HepG2 (cell line): ENCODE measurements around the gene GNMT. TPM values are rescaled to one million over a fixed set of nuclear protein-coding genes. Genes with fewer than 3 reads are reported as not detected.

Source experiments
- DR1 ChIP-seq: sonication (generic); formaldehyde crosslinking; IDR thresholded peaks from 2 replicates; pipeline ENCODE4 v1.8.0; 2021; ENCODE audit warnings: mild to moderate bottlenecking, missing genetic modification reagents, inconsistent platforms
- EP300 ChIP-seq, 3 experiments: sonication (generic) in 1 of 3; formaldehyde crosslinking in 1 of 3; IDR thresholded peaks; 2 replicates each; pipeline versions ENCODE4 v1.5.1 to v1.6.1; 2011 to 2020; ENCODE audit warnings: low read depth in 2 of 3, low read length in 2 of 3, borderline replicate concordance in 1 of 3, improper control_type of control experiment in 1 of 3, mild to moderate bottlenecking in 1 of 3, missing genetic modification reagents in 1 of 3, moderate library complexity in 1 of 3
- FOXP4 ChIP-seq: sonication (generic); formaldehyde crosslinking; IDR thresholded peaks from 2 replicates; pipeline ENCODE4 v1.4.0; 2020; ENCODE audit warnings: missing genetic modification reagents
- KIAA2018 ChIP-seq: sonication (generic); formaldehyde crosslinking; IDR thresholded peaks from 2 replicates; pipeline ENCODE4 v1.5.0; 2020; ENCODE audit warnings: mild to moderate bottlenecking, missing genetic modification reagents, borderline replicate concordance
- NFIC ChIP-seq: IDR thresholded peaks from 2 replicates; pipeline ENCODE4 v1.6.1; 2012; ENCODE audit warnings: mild to moderate bottlenecking, low read length, inconsistent platforms
- POLR2G ChIP-seq: fragments of 200-400 bp; formaldehyde crosslinking; IDR thresholded peaks from 2 replicates; pipeline ENCODE4 v1.6.1; 2018; ENCODE audit warnings: mild to moderate bottlenecking, low read depth, low read length, moderate library complexity
- PRPF4 ChIP-seq: fragments of 200-400 bp; formaldehyde crosslinking; IDR thresholded peaks from 2 replicates; pipeline ENCODE4 v1.6.1; 2016; ENCODE audit warnings: low read length, low read depth; ENCODE audit not compliant: poor library complexity, severe bottlenecking
- RNF2 ChIP-seq: fragments of 450-650 bp; conservative IDR thresholded peaks from 2 replicates; pipeline ENCODE4 v1.6.1; 2016; ENCODE audit warnings: low read depth
- SATB2 ChIP-seq: sonication (generic); formaldehyde crosslinking; IDR thresholded peaks from 2 replicates; pipeline ENCODE4 v1.5.0; 2020; ENCODE audit warnings: missing genetic modification reagents
- SP5 ChIP-seq: IDR thresholded peaks from 2 replicates; pipeline ENCODE4 v1.6.1; 2016; ENCODE audit warnings: low read depth, borderline replicate concordance
- TEAD3 ChIP-seq: optimal IDR thresholded peaks from 2 replicates; pipeline ENCODE3; 2016; ENCODE audit warnings: borderline replicate concordance
- WIZ ChIP-seq: sonication (generic); formaldehyde crosslinking; IDR thresholded peaks from 2 replicates; pipeline ENCODE4 v1.5.1; 2020; ENCODE audit warnings: mild to moderate bottlenecking, missing genetic modification reagents
- YEATS2 ChIP-seq: sonication (generic); formaldehyde crosslinking; IDR thresholded peaks from 2 replicates; pipeline ENCODE4 v1.4.0; 2020; ENCODE audit warnings: missing genetic modification reagents, borderline replicate concordance
- ZBTB7A ChIP-seq: sonication (generic); formaldehyde crosslinking; IDR thresholded peaks from 2 replicates; pipeline ENCODE4 v1.8.0; 2022; ENCODE audit warnings: mild to moderate bottlenecking, missing genetic modification reagents
- ZFP90 ChIP-seq: sonication (generic); formaldehyde crosslinking; IDR thresholded peaks from 2 replicates; pipeline ENCODE4 v1.8.0; 2022; ENCODE audit warnings: missing genetic modification reagents, mild to moderate bottlenecking, inconsistent platforms, borderline replicate concordance
- ZNF101 ChIP-seq: sonication (generic); formaldehyde crosslinking; IDR thresholded peaks from 2 replicates; pipeline ENCODE4 v1.4.0; 2020; ENCODE audit warnings: mild to moderate bottlenecking, low read depth, missing genetic modification reagents, borderline replicate concordance
- ZNF777 ChIP-seq: sonication (generic); formaldehyde crosslinking; IDR thresholded peaks from 2 replicates; pipeline ENCODE4 v1.4.0; 2020; ENCODE audit warnings: missing genetic modification reagents
- polyA plus RNA-seq, 8 experiments: library from polyadenylated mRNA; depleted of rRNA in 3 of 8; stranded (reverse) in 7 of 8; unstranded in 1 of 8; fragments of >200 nt; fragmentation: Illumina TruSeq in 4 of 8; extraction: Trizol in 4 of 8; gene quantifications; 2 replicates each; pipeline versions ENCODE4 v1.2.1 to v1.2.3, GENCODE V29; 2011 to 2016; ENCODE audit warnings: low read depth in 4 of 8, missing spikeins in 1 of 8, mixed read lengths in 1 of 8; ENCODE audit not compliant: insufficient read depth in 1 of 8
- total RNA-seq, 5 experiments: library from RNA; depleted of rRNA; stranded (reverse); fragments of >200 nt; fragmentation: Illumina TruSeq; extraction: Trizol; gene quantifications; 2 replicates each; pipeline ENCODE4 v1.2.3, GENCODE V29; 2016; ENCODE audit warnings: low read depth in 1 of 5

GNMT gene
- total and polyA plus RNA-seq, 2 of the 13 experiments (the other 11 are each of a cell fraction or from before 2014, with no cell fraction given) = 2.8 to 7.0 TPM

- no peak for TF ChIP-seq DR1 (CRISPR knock-in tag)
- TF ChIP-seq EP300 (IDR thresholded peaks at IDR 0.05; ENCODE audit: low read depth in 2 of 2, low read length in 2 of 2) = peak; percentile 28 to 89; a peak in 3 of 4 replicates
- TF ChIP-seq EP300 (CRISPR knock-in tag; IDR thresholded peaks at IDR 0.05; ENCODE audit: borderline replicate concordance) = peak; percentile 79; the same call in 1 of the 2 replicates
- TF ChIP-seq ZNF777 (CRISPR knock-in tag) = no peak
- no peak for TF ChIP-seq NFIC
- no peak for TF ChIP-seq WIZ
- TF ChIP-seq TEAD3 (CRISPR knock-in tag) = peak; percentile 90
- peak; percentile 64; the same call in 1 of the 2 replicates for TF ChIP-seq ZFP90 (CRISPR knock-in tag)
- no peak for TF ChIP-seq SATB2
- TF ChIP-seq FOXP4 (CRISPR knock-in tag) = peak; percentile 97
- peak; percentile 96 for TF ChIP-seq SP5 (CRISPR knock-in tag)
- 0 out of 2 replicates have a peak, but pooled peaks have one; percentile 66 for TF ChIP-seq ZNF101
- no peak; the same call in 1 of the 2 replicates for TF ChIP-seq RNF2
- TF ChIP-seq KIAA2018 (CRISPR knock-in tag) = no peak
- TF ChIP-seq ZBTB7A = no peak; the same call in 1 of the 2 replicates
- peak; percentile 68; the same call in 1 of the 2 replicates for TF ChIP-seq YEATS2 (CRISPR knock-in tag)
- no peak for TF ChIP-seq POLR2G
- TF ChIP-seq PRPF4 = no peak
These were observed 21.4 kb upstream of the GNMT start (continued) for GRCh38 chr6:42938987-42939809.
